GM19239 (cell line): ENCODE data around the gene MISP.

ENCODE experiments used
- DNase-seq: peaks from one replicate; pipeline ENCODE4 v3.0.0; 2011; ENCODE audit warnings: low spot score; ENCODE audit not compliant: insufficient read length
- FAIRE-seq: peaks from 2 replicates; lab custom pipeline; 2011; peaks lifted over from hg19 to GRCh38; lab: Jason Lieb, UNC

MISP gene

DNA sequence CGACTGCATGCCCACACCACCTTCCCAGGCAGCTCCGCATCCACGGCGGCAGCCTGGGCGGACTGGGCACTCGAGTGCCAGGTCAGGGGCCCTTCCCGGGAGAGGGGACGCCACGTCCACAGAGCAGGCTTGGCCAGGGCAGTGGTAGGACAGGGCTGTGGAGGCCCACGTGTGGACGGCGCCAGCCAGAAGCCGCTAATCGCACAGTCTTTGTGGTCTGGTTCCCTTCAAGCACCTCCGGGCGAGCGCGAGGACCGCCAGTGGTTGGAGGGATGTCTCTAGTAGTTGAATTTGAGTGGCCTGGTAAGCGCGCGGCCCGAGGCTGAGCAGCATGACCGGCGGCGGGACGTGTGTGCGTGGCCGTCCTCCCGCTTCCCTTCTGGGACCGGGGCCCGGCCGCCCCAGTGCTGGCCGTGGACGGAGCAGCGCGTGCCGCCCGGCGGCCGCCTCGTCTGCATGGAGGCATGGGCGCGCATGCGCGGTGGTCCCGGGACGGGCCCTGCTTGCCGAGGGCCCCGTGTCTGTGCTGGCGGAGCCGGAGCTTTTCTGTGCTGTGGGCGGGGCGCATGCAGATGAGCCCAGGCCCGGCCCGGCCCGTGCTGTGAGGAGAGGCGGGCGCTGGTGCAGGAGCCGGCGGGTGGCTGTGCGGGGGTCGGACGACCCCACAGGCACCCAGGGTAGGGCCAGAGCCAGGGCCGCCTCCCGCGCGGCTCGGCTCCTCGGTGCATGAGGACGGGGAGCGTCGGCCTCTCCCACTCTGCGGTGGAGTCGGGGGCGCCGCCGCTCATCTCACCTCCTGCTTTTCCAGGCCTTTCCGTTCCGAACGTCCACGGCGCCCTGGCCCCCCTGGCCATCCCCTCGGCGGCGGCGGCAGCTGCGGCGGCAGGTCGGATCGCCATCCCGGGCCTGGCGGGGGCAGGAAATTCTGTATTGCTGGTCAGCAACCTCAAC lies 55.0 kb downstream of the MISP start:
- no peak for DNase-seq

DNA sequence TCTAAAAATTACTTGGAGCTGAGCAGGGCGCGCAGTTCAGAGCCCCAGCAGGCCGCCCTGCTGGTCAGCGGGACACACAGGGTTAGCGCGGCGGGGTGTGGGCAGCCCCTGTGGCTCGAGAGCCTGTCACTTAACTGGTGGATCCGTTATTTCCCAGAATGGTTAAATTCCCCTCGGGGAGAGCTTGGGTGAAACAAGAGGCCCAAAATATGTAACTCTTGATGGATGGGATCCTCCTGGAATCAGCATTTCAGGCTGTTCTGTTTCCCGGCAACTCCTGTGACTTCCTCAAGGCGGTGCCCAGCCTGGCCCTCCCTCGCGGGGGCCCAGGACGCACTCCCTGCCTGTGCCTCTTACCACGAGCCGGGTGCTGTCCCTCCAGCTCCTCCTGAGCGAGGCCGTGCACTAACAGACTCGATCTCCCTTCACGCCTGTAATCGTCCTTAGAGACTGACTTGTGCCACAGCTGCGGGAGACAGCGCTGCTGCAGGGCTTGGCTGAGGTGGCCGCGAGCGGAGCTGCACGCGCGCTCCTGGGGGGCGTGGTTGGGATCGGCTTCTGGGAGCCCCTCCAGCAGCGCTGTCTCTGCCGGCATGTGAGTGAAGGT lies 56.0 kb downstream of the MISP start:
- FAIRE-seq = no peak
- DNase-seq = no peak

More for the DNA sequence above, 55.0 kb downstream of the MISP start:
- FAIRE-seq = no peak

DNA sequence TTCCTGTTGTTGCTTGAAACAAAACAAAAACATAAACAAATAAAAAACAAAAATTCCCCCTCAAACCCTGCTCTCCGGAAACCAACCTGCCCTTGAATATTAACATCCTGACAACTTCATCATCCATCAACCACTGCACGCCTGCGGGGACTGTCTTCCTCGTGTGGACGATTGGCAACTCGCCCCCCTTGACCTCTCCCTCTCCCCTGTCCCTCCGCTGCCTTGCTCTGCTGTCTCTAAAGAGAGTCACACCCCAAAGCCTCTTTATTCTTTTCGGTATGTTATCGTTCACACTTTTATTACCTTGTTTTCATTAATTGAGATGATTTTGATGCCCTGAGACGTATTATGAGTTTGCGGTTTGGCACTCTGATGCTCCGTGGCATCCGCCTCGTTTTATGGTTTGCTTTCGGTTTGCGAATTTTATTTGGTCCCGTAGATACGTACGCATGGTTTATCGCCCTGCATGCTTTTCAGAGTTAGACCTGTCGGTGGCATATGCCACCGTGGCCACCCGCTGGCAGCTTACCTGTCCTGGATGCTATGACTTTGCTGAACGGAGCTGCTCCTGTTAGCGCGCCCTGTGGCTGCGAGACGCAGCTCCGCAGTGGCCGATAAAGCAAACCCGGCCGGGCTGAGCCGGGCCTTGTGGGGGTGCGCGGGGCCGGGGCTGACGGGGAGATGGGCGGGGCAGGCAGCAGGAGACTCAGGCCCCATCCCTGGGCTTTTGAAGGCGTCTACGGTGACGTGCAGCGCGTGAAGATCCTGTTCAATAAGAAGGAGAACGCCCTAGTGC lies 56.9 kb downstream of the MISP start:
- no peak for DNase-seq
- no peak for FAIRE-seq

- DNase-seq (no peak), FAIRE-seq (no peak)
Measured at GRCh38 chr19:808423-808775, 57.5 kb downstream of the MISP start.

DNA sequence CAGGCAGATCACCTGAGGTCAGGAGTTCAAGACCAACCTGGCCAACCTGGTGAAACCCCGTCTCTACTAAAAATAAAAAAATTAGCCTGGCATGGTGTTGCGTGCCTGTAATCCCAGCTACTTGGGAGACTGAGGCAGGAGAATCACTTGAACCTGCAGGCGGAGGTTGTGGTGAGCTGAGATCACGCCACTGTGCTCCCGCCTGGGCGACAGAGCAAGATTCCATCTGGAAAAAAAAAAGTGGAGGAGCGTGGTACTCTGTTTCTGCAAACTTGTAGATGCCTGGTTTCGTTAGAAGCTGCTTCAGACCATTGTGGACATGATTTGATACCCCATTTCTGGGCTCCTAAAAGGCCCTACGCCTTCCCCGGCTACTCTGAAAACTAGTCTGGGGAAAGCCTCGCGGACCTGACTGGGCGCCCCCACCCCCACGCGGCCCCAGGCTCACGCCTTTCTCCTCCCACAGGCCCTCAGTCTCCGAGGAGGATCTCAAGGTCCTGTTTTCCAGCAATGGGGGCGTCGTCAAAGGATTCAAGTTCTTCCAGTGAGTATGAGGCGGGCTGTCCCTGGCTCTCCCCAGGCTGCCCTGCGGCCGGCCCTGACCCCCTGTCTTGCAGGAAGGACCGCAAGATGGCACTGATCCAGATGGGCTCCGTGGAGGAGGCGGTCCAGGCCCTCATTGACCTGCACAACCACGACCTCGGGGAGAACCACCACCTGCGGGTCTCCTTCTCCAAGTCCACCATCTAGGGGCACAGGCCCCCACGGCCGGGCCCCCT lies 59.4 kb downstream of the MISP start:
- no peak for FAIRE-seq
- DNase-seq = no peak

DNA sequence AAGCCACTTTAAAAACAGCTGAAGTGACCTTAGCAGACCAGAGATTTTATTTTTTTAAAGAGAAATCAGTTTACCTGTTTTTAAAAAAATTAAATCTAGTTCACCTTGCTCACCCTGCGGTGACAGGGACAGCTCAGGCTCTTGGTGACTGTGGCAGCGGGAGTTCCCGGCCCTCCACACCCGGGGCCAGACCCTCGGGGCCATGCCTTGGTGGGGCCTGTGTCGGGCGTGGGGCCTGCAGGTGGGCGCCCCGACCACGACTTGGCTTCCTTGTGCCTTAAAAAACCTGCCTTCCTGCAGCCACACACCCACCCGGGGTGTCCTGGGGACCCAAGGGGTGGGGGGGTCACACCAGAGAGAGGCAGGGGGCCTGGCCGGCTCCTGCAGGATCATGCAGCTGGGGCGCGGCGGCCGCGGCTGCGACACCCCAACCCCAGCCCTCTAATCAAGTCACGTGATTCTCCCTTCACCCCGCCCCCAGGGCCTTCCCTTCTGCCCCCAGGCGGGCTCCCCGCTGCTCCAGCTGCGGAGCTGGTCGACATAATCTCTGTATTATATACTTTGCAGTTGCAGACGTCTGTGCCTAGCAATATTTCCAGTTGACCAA lies 60.1 kb downstream of the MISP start:
- FAIRE-seq (no peak), DNase-seq (no peak)

DNA sequence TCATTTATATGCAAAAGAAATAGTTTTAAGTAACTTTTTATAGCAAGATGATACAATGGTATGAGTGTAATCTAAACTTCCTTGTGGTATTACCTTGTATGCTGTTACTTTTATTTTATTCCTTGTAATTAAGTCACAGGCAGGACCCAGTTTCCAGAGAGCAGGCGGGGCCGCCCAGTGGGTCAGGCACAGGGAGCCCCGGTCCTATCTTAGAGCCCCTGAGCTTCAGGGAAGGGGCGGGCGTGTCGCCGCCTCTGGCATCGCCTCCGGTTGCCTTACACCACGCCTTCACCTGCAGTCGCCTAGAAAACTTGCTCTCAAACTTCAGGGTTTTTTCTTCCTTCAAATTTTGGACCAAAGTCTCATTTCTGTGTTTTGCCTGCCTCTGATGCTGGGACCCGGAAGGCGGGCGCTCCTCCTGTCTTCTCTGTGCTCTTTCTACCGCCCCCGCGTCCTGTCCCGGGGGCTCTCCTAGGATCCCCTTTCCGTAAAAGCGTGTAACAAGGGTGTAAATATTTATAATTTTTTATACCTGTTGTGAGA lies 60.7 kb downstream of the MISP start:
- DNase-seq = no peak

GRCh38 chr19:812049-812746 lies 61.3 kb downstream of the MISP start:
- FAIRE-seq = no peak
- no peak for DNase-seq

More for the DNA sequence above, 60.7 kb downstream of the MISP start:
- FAIRE-seq = no peak

DNA sequence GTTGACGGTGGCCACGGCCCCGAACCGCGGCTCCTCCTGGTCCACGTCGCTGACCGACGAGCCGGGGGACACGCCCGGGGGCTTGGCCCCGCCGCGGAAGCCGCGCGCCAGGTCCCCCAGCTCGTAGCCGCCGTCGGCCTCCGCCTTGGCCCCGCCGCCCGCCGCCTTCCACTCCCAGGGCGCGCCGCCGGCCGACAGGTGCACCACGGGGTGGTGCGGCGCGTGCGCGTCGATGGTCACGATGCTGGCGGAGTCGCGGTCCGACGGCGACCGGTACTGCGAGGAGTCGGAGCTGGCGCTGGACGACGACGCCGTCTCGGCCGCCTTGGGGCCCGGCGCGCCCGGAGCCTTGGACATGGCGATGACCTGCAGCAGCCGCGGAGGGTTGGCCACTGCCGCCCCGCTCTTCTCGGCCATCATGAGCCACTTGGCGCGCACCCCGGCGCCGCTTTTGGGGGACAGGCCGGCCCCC lies 61.9 kb downstream of the MISP start:
- no peak for DNase-seq
- FAIRE-seq = no peak

- DNase-seq (no peak), FAIRE-seq (no peak)
Measured at GRCh38 chr19:813219-814151, 62.6 kb downstream of the MISP start.
